Measurements from ENCODE around the gene FAM217B.

DNA sequence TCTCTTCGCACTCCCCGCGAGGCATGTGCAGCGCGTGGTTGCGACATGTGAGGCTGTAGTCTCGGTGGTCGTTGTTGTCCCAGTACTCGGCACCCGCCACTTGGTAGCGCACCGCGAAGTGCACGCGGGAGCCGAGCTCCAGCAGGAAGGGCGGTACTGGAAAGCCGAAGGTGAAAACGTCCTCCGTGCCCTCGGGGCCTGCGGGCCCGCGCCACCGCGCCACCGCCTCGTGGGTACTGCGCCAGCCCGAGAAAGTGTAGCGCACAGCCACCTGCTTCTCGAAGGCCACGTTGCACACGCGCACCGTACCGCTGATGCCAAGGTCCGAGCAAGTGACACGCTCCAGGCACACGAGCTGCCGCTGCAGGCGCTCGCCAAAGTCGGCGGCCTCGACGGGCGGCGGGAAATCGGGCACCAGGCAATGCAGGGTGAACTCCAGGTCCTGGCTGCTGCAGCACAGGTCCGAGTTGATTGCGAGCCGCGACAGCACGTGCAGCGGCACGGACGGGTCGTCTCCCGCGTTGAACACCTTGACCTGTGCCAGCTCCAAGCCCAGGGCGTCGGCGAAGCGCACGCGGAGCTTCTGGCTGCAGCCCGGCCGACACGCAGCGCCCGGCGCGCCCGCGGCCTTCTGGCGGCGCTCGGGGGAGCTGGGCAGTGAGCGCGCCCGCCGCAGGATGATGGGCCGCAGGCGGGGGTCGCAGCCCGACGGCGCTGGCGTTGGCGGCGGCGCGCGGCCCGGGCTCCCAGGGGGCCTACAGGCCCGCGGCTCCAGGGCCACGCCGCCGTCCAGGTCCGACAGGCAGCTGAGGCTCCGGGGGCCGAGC, 924 bp upstream of the FAM217B start:
- TF ChIP-seq, protein P1, sequence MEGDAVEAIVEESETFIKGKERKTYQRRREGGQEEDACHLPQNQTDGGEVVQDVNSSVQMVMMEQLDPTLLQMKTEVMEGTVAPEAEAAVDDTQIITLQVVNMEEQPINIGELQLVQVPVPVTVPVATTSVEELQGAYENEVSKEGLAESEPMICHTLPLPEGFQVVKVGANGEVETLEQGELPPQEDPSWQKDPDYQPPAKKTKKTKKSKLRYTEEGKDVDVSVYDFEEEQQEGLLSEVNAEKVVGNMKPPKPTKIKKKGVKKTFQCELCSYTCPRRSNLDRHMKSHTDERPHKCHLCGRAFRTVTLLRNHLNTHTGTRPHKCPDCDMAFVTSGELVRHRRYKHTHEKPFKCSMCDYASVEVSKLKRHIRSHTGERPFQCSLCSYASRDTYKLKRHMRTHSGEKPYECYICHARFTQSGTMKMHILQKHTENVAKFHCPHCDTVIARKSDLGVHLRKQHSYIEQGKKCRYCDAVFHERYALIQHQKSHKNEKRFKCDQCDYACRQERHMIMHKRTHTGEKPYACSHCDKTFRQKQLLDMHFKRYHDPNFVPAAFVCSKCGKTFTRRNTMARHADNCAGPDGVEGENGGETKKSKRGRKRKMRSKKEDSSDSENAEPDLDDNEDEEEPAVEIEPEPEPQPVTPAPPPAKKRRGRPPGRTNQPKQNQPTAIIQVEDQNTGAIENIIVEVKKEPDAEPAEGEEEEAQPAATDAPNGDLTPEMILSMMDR (IDR thresholded peaks at IDR 0.05 in 2 of 3, conservative IDR thresholded peaks at IDR 0.05 in 1 of 3; ENCODE audit: borderline replicate concordance in 1 of 3, insufficient read depth in 1 of 3, low read depth in 2 of 3, low read length in 2 of 3): no peak
- TF ChIP-seq, protein P2, sequence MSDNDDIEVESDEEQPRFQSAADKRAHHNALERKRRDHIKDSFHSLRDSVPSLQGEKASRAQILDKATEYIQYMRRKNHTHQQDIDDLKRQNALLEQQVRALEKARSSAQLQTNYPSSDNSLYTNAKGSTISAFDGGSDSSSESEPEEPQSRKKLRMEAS (IDR thresholded peaks at IDR 0.05): no peak
- TF ChIP-seq CEBPB (IDR thresholded peaks at IDR 0.05; ENCODE audit: low read depth) (no peak), POLR2AphosphoS5 (IDR thresholded peaks at IDR 0.05; ENCODE audit: low read depth, low read length) (no peak), POLR2A (IDR thresholded peaks at IDR 0.05; ENCODE audit: borderline replicate concordance, extremely low read depth, insufficient read depth, insufficient read length) (no peak)
- TF ChIP-seq, protein P3, sequence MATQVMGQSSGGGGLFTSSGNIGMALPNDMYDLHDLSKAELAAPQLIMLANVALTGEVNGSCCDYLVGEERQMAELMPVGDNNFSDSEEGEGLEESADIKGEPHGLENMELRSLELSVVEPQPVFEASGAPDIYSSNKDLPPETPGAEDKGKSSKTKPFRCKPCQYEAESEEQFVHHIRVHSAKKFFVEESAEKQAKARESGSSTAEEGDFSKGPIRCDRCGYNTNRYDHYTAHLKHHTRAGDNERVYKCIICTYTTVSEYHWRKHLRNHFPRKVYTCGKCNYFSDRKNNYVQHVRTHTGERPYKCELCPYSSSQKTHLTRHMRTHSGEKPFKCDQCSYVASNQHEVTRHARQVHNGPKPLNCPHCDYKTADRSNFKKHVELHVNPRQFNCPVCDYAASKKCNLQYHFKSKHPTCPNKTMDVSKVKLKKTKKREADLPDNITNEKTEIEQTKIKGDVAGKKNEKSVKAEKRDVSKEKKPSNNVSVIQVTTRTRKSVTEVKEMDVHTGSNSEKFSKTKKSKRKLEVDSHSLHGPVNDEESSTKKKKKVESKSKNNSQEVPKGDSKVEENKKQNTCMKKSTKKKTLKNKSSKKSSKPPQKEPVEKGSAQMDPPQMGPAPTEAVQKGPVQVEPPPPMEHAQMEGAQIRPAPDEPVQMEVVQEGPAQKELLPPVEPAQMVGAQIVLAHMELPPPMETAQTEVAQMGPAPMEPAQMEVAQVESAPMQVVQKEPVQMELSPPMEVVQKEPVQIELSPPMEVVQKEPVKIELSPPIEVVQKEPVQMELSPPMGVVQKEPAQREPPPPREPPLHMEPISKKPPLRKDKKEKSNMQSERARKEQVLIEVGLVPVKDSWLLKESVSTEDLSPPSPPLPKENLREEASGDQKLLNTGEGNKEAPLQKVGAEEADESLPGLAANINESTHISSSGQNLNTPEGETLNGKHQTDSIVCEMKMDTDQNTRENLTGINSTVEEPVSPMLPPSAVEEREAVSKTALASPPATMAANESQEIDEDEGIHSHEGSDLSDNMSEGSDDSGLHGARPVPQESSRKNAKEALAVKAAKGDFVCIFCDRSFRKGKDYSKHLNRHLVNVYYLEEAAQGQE (IDR thresholded peaks at IDR 0.05; ENCODE audit: low read depth): no peak

Measured in HCT116 (cell line).